ENCODE results near the gene PAF1. TPM values are rescaled to one million over a fixed set of nuclear protein-coding genes. Genes with fewer than 3 reads are reported as not detected.

Gene PAF1
- total and polyA plus RNA-seq, 2 of the 13 experiments (the other 11 are each of a cell fraction or from before 2014, with no cell fraction given) = 30.2 to 31.1 TPM

GRCh38 chr19:39424934-39425333 is 34.0 kb upstream of the PAF1 start:
- no peak for FAIRE-seq
- ATAC-seq = no peak
- Histone ChIP-seq H3K79me2 (ENCODE audit: insufficient read depth, low read length) (no peaks in the 10 kb centered on the region), H3K27ac (ENCODE audit: extremely low read length, insufficient read depth, low read length) (no peak overlapping the region), H3K36me3 (replicated peaks in 1 of 2; ENCODE audit: control insufficient read depth in 1 of 2, insufficient read depth in 2 of 2, low read length in 2 of 2) (peaks cover 0 to 4% of the 10 kb centered on the region in 2 experiments; a peak in 2 of 5 replicates), H3K4me1 (ENCODE audit: insufficient read depth, low read length) (peaks cover 28% of the 10 kb centered on the region), H4K20me1 (ENCODE audit: insufficient read depth, low read length) (no peaks in the 10 kb centered on the region), H3K4me3 (replicated peaks in 1 of 3; ENCODE audit: insufficient read depth in 1 of 3, low read depth in 2 of 3, low read length in 3 of 3) (no peak overlapping the region), H3K9ac (ENCODE audit: insufficient read depth, low read depth, low read length) (no peak overlapping the region), H2AFZ (ENCODE audit: low read length) (no peak overlapping the region), H3K4me2 (ENCODE audit: low read depth, low read length) (no peak overlapping the region), H3K9me3 (ENCODE audit: low read length) (no peaks in the 10 kb centered on the region), H3K27me3 (ENCODE audit: control insufficient read depth in 1 of 2, insufficient read depth in 2 of 2, low read length in 2 of 2) (no peaks in the 10 kb centered on the region)
- intact Hi-C loops (cut with micrococcal nuclease; ENCODE audit: unreplicated experiment) = no loop called here
- ChIA-PET POLR2A (interaction anchor here (5.7 kb wide), 1 partner anchor 11 kb away, joined by 44 read pairs; the partner anchor contains the start of gene RPS16), CTCF (ENCODE audit: low intra/inter-chr PET ratio, low total read pairs) (no interaction called here)
- WGBS (ENCODE audit: low lambda C conversion rate) = 93% methylated on average over 16 of the region's 16 CpGs
- no peak for DNase-seq (ENCODE audit: low spot score)
- TF ChIP-seq CENPX (CRISPR knock-in tag; IDR thresholded peaks at IDR 0.05) (no peak), KDM5B (CRISPR knock-in tag; IDR thresholded peaks at IDR 0.05; ENCODE audit: borderline replicate concordance) (no peak), ZC3H13 (CRISPR knock-in tag; IDR thresholded peaks at IDR 0.05) (0 out of 2 replicates have a peak, but pooled peaks have one; percentile 32), SIN3A (IDR thresholded peaks at IDR 0.05; ENCODE audit: borderline replicate concordance, low read depth, low read length) (no peak), KDM2A (CRISPR knock-in tag; IDR thresholded peaks at IDR 0.05; ENCODE audit: borderline replicate concordance, low read depth) (no peak), HOXA3 (CRISPR knock-in tag; IDR thresholded peaks at IDR 0.05) (no peak), ZBTB42 (CRISPR knock-in tag; IDR thresholded peaks at IDR 0.05) (no peak), CBX2 (IDR thresholded peaks at IDR 0.05; ENCODE audit: low read depth, low read length) (no peak), CBX2 (CRISPR knock-in tag; IDR thresholded peaks at IDR 0.05; ENCODE audit: low read depth) (no peak), XRCC5 (optimal IDR thresholded peaks at IDR 0.05; ENCODE audit: low read length) (no peak), JDP2 (CRISPR knock-in tag; IDR thresholded peaks at IDR 0.05; ENCODE audit: borderline replicate concordance) (no peak), TFDP2 (CRISPR knock-in tag; IDR thresholded peaks at IDR 0.05) (no peak), AGO2 (optimal IDR thresholded peaks at IDR 0.05; ENCODE audit: low read depth, low read length) (peak; percentile 41), SOX6 (IDR thresholded peaks at IDR 0.05) (no peak), SOX6 (CRISPR knock-in tag; IDR thresholded peaks at IDR 0.05) (no peak), HNRNPUL1 (IDR thresholded peaks at IDR 0.05; ENCODE audit: low read depth, low read length) (no peak), ASH2L (IDR thresholded peaks at IDR 0.05; ENCODE audit: insufficient read length, low read depth, low read length) (no peak), CENPT (CRISPR knock-in tag; IDR thresholded peaks at IDR 0.05; ENCODE audit: low read depth) (no peak), PRDM15 (CRISPR knock-in tag; IDR thresholded peaks at IDR 0.05) (no peak)
- in situ Hi-C loops (cut with HindIII; ENCODE audit: extremely low pct_ligation_motif_present, low pct_unique_long_range_greater_than_20kb) = no loop called here
- no TSS peak for BruUV-seq (replicated peaks)

Data from HepG2 (cell line).